GM19238 (cell line): ENCODE results near the gene GNB1.
A peak's percentile ranks its signal among the peaks of the same experiment; 100 is the strongest.

Source experiments
- DNase-seq: peaks from one replicate; pipeline ENCODE4 v3.0.0; 2011; ENCODE audit warnings: low spot score; ENCODE audit not compliant: insufficient read length

The GNB1 gene

DNA sequence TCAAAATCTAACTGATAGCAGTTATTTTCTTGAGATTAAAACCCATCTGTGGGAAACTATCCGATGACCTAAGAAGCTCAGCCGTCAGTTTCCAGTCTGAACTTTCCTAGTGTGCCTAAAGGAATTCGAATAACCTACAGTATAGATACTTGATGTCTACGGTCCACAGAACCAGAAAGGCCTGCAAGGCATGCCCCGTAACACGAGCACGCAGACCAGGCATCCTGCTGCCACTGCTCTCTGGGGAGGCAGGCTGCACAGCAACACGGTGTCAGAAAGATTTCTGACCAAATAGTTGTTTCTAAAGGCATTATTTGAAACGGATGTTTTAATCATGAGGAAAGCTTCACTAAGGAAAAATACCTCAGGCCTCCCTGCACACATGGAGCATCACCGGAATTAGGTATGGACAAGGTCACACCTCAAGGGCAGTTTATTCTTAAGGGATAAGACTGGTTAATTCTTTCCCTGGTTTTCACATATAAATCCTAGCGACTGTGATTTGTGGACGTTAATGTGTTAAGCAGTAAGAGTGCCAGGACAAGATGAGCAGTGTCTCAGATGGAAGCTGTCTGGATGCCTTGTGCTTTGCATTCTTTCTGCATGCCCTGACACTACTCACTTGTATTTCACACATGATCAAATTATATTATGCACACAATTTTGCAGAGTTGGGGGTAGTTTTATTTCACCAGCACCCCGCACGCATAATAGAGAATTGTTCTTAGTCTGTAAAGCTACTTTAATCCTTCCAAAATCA lies 63.6 kb downstream of the GNB1 start:
- DNase-seq: no peak

- no peak for DNase-seq
Observed at GRCh38 chr1:1826356-1827088, 64.4 kb downstream of the GNB1 start.

DNA sequence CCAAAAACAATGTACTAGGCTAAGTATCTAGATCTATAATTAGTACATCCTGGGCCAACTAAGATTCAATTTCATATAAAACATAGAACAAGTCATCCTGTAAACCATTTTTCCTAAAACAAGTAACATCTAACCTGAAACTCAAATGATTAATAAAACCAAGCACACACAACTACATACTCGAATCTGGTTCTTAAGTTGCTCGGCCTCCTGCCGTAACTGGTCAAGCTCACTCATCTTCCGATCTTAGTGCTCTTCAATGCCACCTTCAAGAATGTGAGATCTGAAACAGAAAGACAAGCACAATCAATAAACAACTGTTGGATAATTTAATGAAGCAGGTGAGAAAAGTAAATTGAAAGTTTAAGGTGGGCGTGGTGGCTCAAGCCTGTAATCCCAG lies 65.7 kb downstream of the GNB1 start:
- DNase-seq: no peak

- DNase-seq: no peak
Observed at GRCh38 chr1:1819762-1820161, 71.1 kb downstream of the GNB1 start.

- no peak for DNase-seq
Observed at GRCh38 chr1:1817221-1817620, 73.7 kb downstream of the GNB1 start.

DNA sequence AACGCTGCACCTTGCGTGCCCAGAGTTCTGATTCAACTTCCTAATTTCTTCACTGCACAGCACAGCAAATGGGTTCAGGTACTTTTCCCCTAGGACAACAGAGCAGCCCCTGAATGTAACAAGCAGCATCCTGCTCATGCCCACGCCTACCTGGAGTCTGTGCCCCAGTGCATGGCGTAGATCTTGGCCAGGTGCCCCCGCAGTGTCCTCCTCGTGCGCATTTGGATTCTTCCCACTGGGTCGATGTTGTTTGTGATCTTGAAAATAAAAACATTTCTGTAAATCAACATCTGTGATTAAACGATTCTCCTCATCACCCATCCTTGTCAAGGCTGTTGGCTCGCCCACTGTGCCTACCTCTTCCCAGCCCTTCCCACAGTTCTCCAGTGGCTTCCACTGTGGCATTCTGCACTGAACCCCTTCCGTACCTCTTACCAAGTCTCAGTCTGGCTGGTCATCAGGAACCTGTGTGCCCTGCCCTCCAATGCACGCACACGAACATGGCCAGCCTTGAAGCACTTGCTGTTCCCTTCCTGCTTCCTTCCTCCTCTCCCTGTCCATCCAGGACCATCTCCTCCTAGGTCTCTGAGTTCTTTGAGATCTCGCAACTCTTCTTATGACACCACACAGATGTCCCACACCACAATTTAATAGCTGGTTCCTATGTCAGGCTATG lies 75.1 kb downstream of the GNB1 start:
- no peak for DNase-seq

DNA sequence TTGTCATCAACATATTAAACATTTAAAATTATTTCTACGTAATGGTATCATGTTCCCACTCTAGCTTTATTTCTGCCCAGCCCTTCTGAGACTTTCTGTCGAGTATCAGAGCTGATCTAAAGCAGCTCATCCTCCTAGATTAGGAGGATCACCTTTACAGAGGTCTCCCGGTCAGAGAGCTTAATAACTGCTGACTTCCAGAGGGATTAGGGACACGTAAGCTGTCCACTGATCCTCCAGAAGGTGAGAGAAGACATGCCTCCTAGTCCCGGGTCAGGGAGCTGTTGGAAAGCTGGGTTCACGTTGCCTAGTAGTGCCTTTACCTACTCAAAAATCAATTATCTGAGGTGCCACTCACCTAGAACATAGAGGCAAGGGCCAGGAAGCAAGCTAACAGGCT lies 81.4 kb downstream of the GNB1 start:
- no peak for DNase-seq

DNA sequence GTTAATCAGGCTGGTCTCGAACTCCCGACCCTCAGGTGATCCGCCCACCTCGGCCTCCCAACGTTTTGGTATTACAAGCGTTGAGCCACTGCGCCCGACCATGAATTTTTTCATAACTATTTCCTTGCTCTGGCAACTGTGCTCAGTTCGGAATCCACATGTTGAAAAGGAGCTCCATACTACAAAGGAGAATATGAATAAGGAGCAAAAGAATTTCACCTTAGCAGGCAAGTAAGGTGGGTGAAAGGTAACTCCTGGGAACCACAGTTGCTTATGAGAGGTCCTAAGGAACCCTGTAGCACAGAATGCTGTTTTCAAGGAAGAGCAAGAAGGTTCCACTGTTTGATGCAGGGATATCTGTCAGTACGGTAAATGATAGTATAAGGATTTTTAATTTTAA lies 82.7 kb downstream of the GNB1 start:
- no peak for DNase-seq

GRCh38 chr1:1806890-1807289 lies 84.0 kb downstream of the GNB1 start:
- DNase-seq: no peak

DNA sequence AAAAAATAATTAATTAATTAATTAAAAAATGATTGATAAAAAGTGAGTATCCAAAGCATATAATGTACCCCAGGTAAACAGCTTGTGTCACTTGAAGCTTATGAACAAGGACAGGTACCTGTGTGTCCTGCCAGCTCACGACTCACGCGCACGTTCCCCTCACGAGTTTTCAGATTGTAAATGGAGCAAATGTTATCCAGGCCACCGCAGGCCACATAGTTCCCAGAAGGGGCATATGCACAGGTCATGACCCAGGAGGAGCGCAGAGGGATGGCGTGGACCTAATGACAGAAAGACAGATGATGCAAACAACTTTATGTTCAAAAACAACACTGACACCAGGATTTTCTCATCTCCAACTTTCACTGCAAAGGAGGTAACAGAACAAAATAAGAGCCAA lies 86.6 kb downstream of the GNB1 start:
- no peak for DNase-seq

GRCh38 chr1:1802871-1803270 lies 88.0 kb downstream of the GNB1 start:
- DNase-seq: no peak

DNA sequence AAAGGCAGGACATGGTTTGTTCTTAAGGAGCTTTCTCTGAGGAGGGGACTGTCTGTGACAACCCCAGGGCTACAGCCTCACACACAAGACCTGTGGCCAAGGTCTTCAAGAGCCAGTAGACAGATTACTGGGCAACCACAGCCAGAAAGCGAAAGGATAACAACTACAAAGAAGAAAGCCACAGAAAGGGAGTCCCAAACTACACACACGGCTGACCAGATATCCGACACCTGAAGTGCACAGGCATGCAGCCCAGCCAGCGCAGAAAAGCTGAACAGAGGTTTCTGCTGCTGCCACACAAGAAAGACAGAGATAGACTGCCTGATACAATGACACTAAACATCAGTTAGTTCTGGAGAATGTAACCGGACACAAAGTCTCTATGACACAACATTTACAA lies 91.2 kb downstream of the GNB1 start:
- DNase-seq: peak; percentile 64

DNA sequence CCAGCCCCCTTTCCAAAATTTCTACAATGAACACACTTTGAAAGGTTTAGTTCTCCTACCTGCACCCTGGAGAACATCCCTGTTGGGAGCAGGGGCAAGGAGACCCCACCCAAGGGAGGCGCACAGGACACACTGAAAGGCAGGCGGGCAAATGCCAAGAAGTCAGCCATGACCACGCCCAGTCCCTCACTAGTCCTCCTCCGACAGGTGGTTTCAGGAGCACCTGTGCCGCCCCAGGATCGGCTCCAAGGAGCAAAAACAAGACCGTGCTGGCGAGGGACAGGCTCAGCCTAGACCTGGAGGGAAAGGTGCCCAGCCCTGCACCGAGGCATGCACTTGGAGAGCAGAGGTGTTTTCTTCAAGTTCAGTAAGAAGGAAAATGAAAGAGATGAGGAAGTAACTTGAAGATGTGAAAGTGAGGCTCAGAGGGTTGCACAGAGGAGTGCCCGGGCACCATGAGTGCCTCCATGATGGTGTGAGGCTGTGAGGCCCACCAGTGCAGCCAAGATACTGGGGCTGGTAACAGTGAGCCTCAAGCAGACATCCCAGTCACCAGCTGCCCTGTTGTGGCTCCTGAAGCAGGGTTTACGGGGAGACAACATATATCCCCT lies 93.1 kb downstream of the GNB1 start:
- no peak for DNase-seq

- no peak for DNase-seq
Observed at GRCh38 chr1:1796466-1796865, 94.4 kb downstream of the GNB1 start.

DNA sequence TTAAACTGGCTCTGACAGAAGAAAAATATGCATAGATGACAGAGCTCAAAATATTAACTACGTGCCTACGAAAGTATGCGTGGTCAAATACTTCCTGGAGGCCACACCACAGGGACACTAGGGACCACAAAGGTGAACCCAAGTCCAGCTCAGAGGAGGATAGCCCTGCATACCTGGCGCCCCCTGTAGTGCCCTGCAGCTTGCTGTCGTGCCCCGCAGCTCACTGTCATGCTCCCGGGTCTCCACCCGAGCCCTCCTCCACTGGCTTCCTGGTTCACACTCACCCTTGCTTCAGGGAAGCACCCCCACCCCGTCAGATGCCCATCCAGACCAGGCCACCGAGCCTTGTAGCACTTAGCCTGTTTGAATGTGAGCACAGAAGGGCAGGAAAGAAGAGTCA lies 95.9 kb downstream of the GNB1 start:
- DNase-seq: no peak

DNA sequence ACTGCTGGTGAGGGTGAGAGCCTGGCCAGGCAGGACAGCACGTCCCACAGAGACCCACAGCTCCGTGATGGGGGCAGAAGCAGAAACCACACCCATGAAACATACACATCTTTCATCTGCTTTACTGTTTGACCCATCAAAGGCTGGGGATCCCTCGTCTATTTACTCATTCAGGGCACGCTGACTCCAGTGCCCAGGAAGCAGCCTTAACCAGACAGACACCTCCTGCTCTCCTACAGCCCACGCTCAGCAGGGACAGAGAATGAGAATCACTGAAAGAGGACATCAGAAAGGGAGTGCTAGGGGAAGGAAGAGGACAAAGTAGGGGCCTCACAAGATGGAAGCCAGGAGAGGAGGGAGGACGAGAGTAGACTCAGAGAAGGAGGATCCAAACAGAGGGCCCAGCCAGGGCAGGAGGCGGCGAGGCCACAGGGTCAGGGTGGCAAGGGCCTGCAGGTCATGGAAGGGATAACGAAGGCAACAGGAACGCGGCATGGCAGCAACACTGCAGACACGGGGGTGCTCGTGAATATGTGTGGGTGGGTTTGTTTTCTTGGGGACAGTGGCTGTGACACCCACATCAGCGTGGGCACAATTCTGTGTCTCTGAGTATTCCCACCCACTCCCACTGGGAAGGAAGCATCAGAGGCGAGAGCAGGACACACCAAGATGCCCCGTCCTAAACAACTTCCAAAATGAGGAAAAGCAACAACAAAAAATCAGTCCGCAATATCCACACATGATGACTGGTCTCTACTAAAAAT lies 97.2 kb downstream of the GNB1 start:
- DNase-seq: no peak

DNA sequence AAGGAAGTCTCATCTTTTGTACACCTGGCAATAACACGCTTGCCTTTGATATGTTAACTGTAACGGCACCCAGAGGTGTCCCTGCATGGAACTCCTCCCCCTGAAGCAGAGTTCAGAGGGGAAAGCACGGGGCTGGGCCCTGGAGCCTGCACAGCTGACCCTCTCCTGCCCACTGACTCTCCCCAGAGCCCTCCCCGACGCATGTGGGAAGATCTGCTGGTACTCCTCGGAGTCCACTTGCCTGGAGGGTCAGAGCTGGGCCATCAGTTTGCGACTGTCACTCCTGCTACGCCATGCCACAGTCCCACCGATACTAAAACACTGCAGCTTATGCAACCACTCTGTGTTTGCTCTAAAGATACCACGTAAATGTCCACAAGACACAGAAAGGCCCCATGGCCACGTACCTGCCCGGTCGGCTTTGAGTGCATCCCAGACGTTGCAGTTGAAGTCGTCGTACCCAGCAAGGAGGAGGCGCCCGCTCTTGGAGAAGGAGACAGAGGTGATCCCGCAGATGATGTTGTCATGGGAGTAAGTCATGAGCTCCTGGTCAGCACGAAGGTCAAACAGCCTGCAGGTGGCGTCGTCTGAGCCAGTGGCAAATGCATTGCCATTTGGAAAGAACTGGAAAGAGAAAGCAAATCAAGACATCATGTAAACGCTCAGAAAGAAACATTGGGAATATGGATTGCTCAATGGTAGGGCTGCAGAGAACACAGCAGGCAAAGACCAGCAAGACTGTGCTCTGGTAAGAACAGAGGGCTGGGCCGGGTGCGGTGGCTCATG lies 102.0 kb downstream of the GNB1 start:
- DNase-seq: no peak

DNA sequence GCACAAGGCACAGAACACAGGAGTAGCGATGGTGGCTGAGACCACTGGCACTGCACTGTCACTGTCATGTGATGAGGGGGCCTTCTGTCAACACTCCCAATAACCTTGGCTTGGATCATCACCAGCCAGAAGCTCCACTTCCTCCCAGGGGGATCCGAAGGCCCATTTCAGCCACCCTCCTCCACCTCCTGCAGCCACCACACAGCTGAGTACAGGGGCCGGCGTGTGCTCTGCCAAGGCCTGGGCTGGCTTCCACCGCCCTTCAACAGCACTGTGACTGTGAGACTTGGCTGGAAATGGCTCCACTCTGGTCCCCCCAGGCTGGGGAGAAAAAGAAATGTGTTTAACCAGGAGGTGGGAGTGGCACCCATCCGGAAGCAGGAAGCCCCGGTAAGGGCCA lies 102.8 kb downstream of the GNB1 start:
- DNase-seq: no peak

DNA sequence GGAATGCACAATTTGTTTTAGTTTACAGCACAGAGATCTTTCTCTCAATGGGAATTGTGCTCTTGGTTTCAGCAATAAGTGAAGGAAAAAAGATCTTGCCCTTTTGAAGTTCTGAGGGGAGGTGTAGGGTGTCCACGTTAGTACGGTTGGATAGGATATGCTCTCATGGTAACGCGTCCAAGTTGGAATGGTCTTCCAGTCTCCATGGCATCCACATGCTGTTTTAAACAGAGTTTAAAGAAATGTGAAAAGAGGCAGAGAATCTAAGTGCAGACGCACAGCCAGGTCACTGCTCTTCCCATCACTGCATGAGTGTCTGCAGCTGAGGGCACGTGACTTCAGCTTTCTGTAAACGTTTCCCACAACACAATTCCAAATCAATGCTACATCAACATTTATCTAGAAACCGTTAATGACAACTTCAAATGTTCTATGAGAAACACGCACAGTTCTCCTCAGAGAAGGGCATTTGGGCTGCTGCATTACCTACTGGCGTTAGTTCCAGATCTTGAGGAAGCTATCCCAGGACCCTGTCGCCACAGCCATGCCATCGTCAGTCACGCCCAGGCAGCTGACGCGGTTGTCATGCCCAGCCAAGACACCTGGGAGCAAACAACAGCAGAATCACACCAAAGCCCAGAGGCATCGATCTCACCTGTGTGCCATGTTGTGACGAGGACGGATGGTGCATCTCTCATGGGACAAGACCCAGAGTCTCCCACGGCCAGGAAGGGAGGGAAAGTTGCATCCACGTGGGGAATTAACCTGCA lies 103.9 kb downstream of the GNB1 start:
- no peak for DNase-seq

- no peak for DNase-seq
Observed at GRCh38 chr1:1785666-1786065, 105.2 kb downstream of the GNB1 start.
